OCI-LY7 (cell line): ENCODE data around the gene ADRA1B. TPM values are rescaled to one million over a fixed set of nuclear protein-coding genes. Genes with fewer than 3 reads are reported as not detected.

ENCODE experiments used
- BruUV-seq: library from RNA; stranded (reverse); fragments of 400-500 nt; replicated peaks from 2 replicates; lab custom pipeline; 2021; lab: Mats Ljungman, UMichigan
- CTCF ChIA-PET: fragments of 300-600 bp; sonication (Branson Sonifier 250); formaldehyde crosslinking; loops from one replicate; lab custom pipeline; 2022; ENCODE audit warnings: antibody characterized with exemption; ENCODE audit not compliant: unreplicated experiment; lab: Charles Lee
- POLR2A ChIA-PET: fragments of 300-600 bp; sonication (Branson Sonifier 250); formaldehyde crosslinking; loops from one replicate; lab custom pipeline; 2022; ENCODE audit warnings: antibody characterized with exemption; lab: Charles Lee
- DNase-seq: peaks from one replicate; pipeline ENCODE4 v3.0.0-alpha.2; 2015; ENCODE audit warnings: low spot score
- H2AFZ ChIP-seq: fragments of 200-600 bp; sonication (generic), shearing (Covaris generic); 2 replicates; pipeline ENCODE4 v1.6.1; 2014; ENCODE audit warnings: mild to moderate bottlenecking, antibody characterized with exemption, low read length, moderate library complexity
- H3K27ac ChIP-seq: fragments of 200-600 bp; sonication (generic); 2 replicates; pipeline ENCODE4 v1.5.1; 2014; ENCODE audit warnings: mixed run types, low read depth, mild to moderate bottlenecking, moderate library complexity, low read length, inconsistent platforms; ENCODE audit not compliant: poor library complexity, severe bottlenecking
- H3K36me3 ChIP-seq: fragments of 200-600 bp; sonication (generic); 2 replicates; pipeline ENCODE4 v1.6.1; 2014; ENCODE audit warnings: mild to moderate bottlenecking, antibody characterized with exemption, low read length, moderate library complexity, mixed read lengths; ENCODE audit not compliant: insufficient read depth
- H3K4me1 ChIP-seq: fragments of 200-600 bp; sonication (generic); 2 replicates; pipeline ENCODE4 v1.5.1; 2014; ENCODE audit warnings: mild to moderate bottlenecking, low read length; ENCODE audit not compliant: insufficient read depth, poor library complexity, severe bottlenecking
- H3K4me2 ChIP-seq: fragments of 200-600 bp; sonication (generic); 2 replicates; pipeline ENCODE4 v1.6.1; 2014; ENCODE audit warnings: mild to moderate bottlenecking, low read length
- H3K4me3 ChIP-seq: fragments of 200-600 bp; sonication (generic); 2 replicates; pipeline ENCODE4 v1.5.1; 2014; ENCODE audit warnings: mild to moderate bottlenecking, low read depth, low read length; ENCODE audit not compliant: poor library complexity, severe bottlenecking
- H3K79me2 ChIP-seq: fragments of 200-600 bp; sonication (generic); 2 replicates; pipeline ENCODE4 v1.6.1; 2016; ENCODE audit warnings: low read depth, mild to moderate bottlenecking, low read length, moderate library complexity, mixed read lengths; ENCODE audit not compliant: insufficient read depth
- H3K9me2 ChIP-seq: fragments of 200-600 bp; sonication (generic); 2 replicates; pipeline ENCODE4 v1.6.1; 2016; ENCODE audit warnings: mild to moderate bottlenecking, low read length, mixed read lengths; ENCODE audit not compliant: insufficient read depth
- H3K9me3 ChIP-seq: fragments of 200-600 bp; sonication (generic); 2 replicates; pipeline ENCODE4 v1.6.1; 2014; ENCODE audit warnings: mild to moderate bottlenecking, mixed run types, low read length, mixed read lengths
- H4K20me1 ChIP-seq: fragments of 200-600 bp; sonication (generic); 2 replicates; pipeline ENCODE4 v1.6.1; 2014; ENCODE audit warnings: mild to moderate bottlenecking, antibody characterized with exemption, low read length, moderate library complexity, mixed read lengths; ENCODE audit not compliant: insufficient read depth
- CTCF ChIP-seq: fragments of 200-600 bp; sonication (generic); conservative IDR thresholded peaks from 2 replicates; pipeline ENCODE4 v1.5.1; 2014; ENCODE audit warnings: mild to moderate bottlenecking, antibody characterized with exemption, low read length, moderate library complexity, mixed read lengths
- EZH2phosphoT487 ChIP-seq: fragments of 200-600 bp; sonication (generic); IDR thresholded peaks from 2 replicates; pipeline ENCODE4 v1.6.1; 2018; ENCODE audit warnings: low read depth, borderline replicate concordance, mild to moderate bottlenecking, mixed run types, antibody characterized with exemption, low read length, moderate library complexity, mixed read lengths
- intact Hi-C: fragments of 100-400 bp; cut with micrococcal nuclease; formaldehyde crosslinking; loops from one replicate; pipeline ENCODE4 v1.10.0; 2022; ENCODE audit not compliant: unreplicated experiment
- total RNA-seq, 2 experiments: library from RNA; depleted of rRNA in 1 of 2; stranded (reverse); fragments of >200 nt in 1 of 2; shearing (Covaris generic) in 1 of 2; gene quantifications; 2 replicates each; pipeline ENCODE4 v1.2.3, GENCODE V29; 2014 to 2022

The ADRA1B gene
- total RNA-seq, 2 experiments from 2014 or later: not detected

GRCh38 chr5:159916841-159917761 lies 819 bp downstream of the ADRA1B start:
- Histone ChIP-seq H4K20me1 (no peaks in the 10 kb centered on the region), H3K9me2 (no peaks in the 10 kb centered on the region), H3K4me2 (no peak overlapping the region), H3K4me3 (no peak overlapping the region), H2AFZ (no peak overlapping the region), H3K9me3 (no peaks in the 10 kb centered on the region), H3K36me3 (no peaks in the 10 kb centered on the region), H3K79me2 (no peaks in the 10 kb centered on the region), H3K27ac (no peak overlapping the region), H3K4me1 (no peaks in the 10 kb centered on the region)
- CTCF ChIA-PET: no interaction called here
- intact Hi-C loops: no loop called here
- TF ChIP-seq CTCF (no peak), EZH2phosphoT487 (no peak)
- BruUV-seq: no TSS peak
- no peak for DNase-seq
- POLR2A ChIA-PET: no interaction called here

GRCh38 chr5:159917994-159918393 lies 1.7 kb downstream of the ADRA1B start:
- Histone ChIP-seq H3K79me2 (no peaks in the 10 kb centered on the region), H3K4me2 (no peak overlapping the region), H3K27ac (no peak overlapping the region), H4K20me1 (no peaks in the 10 kb centered on the region), H3K9me3 (no peaks in the 10 kb centered on the region), H3K4me3 (no peak overlapping the region), H3K4me1 (no peaks in the 10 kb centered on the region), H2AFZ (no peak overlapping the region), H3K9me2 (no peaks in the 10 kb centered on the region), H3K36me3 (no peaks in the 10 kb centered on the region)
- no peak for DNase-seq
- BruUV-seq: no TSS peak
- intact Hi-C loops: no loop called here
- POLR2A ChIA-PET: no interaction called here
- CTCF ChIA-PET: no interaction called here
- TF ChIP-seq EZH2phosphoT487 (no peak), CTCF (no peak)

- H3K79me2 ChIP-seq: no peaks in the 10 kb centered on the region
- intact Hi-C loops: no loop called here
Observed at GRCh38 chr5:159921721-159922120, 5.4 kb downstream of the ADRA1B start.

More at GRCh38 chr5:159921721-159922120, 5.4 kb downstream of the ADRA1B start:
- Histone ChIP-seq H3K4me3 (no peak overlapping the region), H3K27ac (no peak overlapping the region), H4K20me1 (no peaks in the 10 kb centered on the region), H3K4me1 (no peaks in the 10 kb centered on the region), H3K4me2 (no peak overlapping the region), H2AFZ (no peak overlapping the region), H3K36me3 (no peaks in the 10 kb centered on the region), H3K9me3 (no peaks in the 10 kb centered on the region), H3K9me2 (no peaks in the 10 kb centered on the region)
- POLR2A ChIA-PET: no interaction called here
- TF ChIP-seq EZH2phosphoT487 (no peak), CTCF (no peak)
- CTCF ChIA-PET: interaction anchor here (0.8 kb wide), 1 partner anchor 14 kb away, joined by 3 read pairs; no protein-coding TSS in a partner anchor
- no peak for DNase-seq
- BruUV-seq: no TSS peak
